Mucosa of stomach (tissue), 1 donor: Measurements from ENCODE around the gene SLC6A2.

Source experiments
- H3K27me3 ChIP-seq: one replicate; pipeline ENCODE4 v1.7.0; 2013; ENCODE audit warnings: mild to moderate bottlenecking, low read length; ENCODE audit not compliant: control insufficient read depth, insufficient read depth
- H3K36me3 ChIP-seq: one replicate; pipeline ENCODE4 v1.7.0; 2013; ENCODE audit warnings: low read length; ENCODE audit not compliant: control insufficient read depth, insufficient read depth
- H3K4me1 ChIP-seq: one replicate; pipeline ENCODE4 v1.7.0; 2013; ENCODE audit warnings: mild to moderate bottlenecking, low read length; ENCODE audit not compliant: control insufficient read depth, insufficient read depth
- H3K4me3 ChIP-seq: one replicate; pipeline ENCODE4 v1.7.0; 2013; ENCODE audit warnings: low read length
- H3K9ac ChIP-seq: one replicate; pipeline ENCODE4 v1.7.0; 2013; ENCODE audit warnings: mild to moderate bottlenecking, low read length, moderate library complexity
- H3K9me3 ChIP-seq: one replicate; pipeline ENCODE4 v1.7.0; 2013; ENCODE audit warnings: mild to moderate bottlenecking, low read length, moderate library complexity; ENCODE audit not compliant: control insufficient read depth
- donor health status: Pancreatic carcinoma.

The SLC6A2 gene

GRCh38 chr16:55653106-55653505 lies 2.7 kb upstream of the SLC6A2 start:
- no peak overlapping the region for H3K9ac ChIP-seq
- peaks cover 41% of the 10 kb centered on the region for H3K27me3 ChIP-seq
- H3K4me1 ChIP-seq, result no peaks in the 10 kb centered on the region
- H3K9me3 ChIP-seq, result no peaks in the 10 kb centered on the region
- H3K36me3 ChIP-seq, result no peaks in the 10 kb centered on the region
- no peak overlapping the region for H3K4me3 ChIP-seq

GRCh38 chr16:55655381-55655896 lies 349 bp upstream of the SLC6A2 start:
- Histone ChIP-seq H3K9ac (no peak overlapping the region), H3K4me1 (no peaks in the 10 kb centered on the region), H3K27me3 (peaks cover 41% of the 10 kb centered on the region), H3K36me3 (no peaks in the 10 kb centered on the region), H3K4me3 (no peak overlapping the region), H3K9me3 (no peaks in the 10 kb centered on the region)

GRCh38 chr16:55656691-55657092 lies 904 bp downstream of the SLC6A2 start:
- Histone ChIP-seq H3K4me3 (no peak overlapping the region), H3K27me3 (peaks cover 41% of the 10 kb centered on the region)

GRCh38 chr16:55657616-55658015 lies 1.8 kb downstream of the SLC6A2 start:
- no peak overlapping the region for H3K9ac ChIP-seq
- no peak overlapping the region for H3K4me3 ChIP-seq
- H3K36me3 ChIP-seq, result no peaks in the 10 kb centered on the region
- H3K4me1 ChIP-seq, result no peaks in the 10 kb centered on the region
- H3K27me3 ChIP-seq, result peaks cover 36% of the 10 kb centered on the region
- no peaks in the 10 kb centered on the region for H3K9me3 ChIP-seq

More at GRCh38 chr16:55656691-55657092, 904 bp downstream of the SLC6A2 start:
- no peaks in the 10 kb centered on the region for H3K4me1 ChIP-seq
- no peaks in the 10 kb centered on the region for H3K9me3 ChIP-seq
- H3K9ac ChIP-seq, result no peak overlapping the region
- H3K36me3 ChIP-seq, result no peaks in the 10 kb centered on the region

GRCh38 chr16:55658898-55659420 lies 3.2 kb downstream of the SLC6A2 start:
- peaks cover 36% of the 10 kb centered on the region for H3K27me3 ChIP-seq
- H3K4me3 ChIP-seq, result no peak overlapping the region
- H3K9me3 ChIP-seq, result no peaks in the 10 kb centered on the region
- H3K4me1 ChIP-seq, result no peaks in the 10 kb centered on the region
- no peak overlapping the region for H3K9ac ChIP-seq
- H3K36me3 ChIP-seq, result no peaks in the 10 kb centered on the region

- Histone ChIP-seq H3K4me3 (no peak overlapping the region), H3K9me3 (no peaks in the 10 kb centered on the region), H3K4me1 (no peaks in the 10 kb centered on the region), H3K9ac (no peak overlapping the region), H3K36me3 (no peaks in the 10 kb centered on the region), H3K27me3 (peaks cover 26% of the 10 kb centered on the region)
These were observed 4.2 kb downstream of the SLC6A2 start for GRCh38 chr16:55660026-55660425.

GRCh38 chr16:55660828-55661227 lies 5.0 kb downstream of the SLC6A2 start:
- H3K4me1 ChIP-seq, result no peaks in the 10 kb centered on the region
- no peaks in the 10 kb centered on the region for H3K36me3 ChIP-seq
- no peaks in the 10 kb centered on the region for H3K9me3 ChIP-seq
- no peak overlapping the region for H3K9ac ChIP-seq
- no peak overlapping the region for H3K4me3 ChIP-seq
- H3K27me3 ChIP-seq, result peaks cover 18% of the 10 kb centered on the region

GRCh38 chr16:55661941-55662643 lies 6.3 kb downstream of the SLC6A2 start:
- Histone ChIP-seq H3K4me3 (no peak overlapping the region), H3K36me3 (no peaks in the 10 kb centered on the region), H3K9me3 (no peaks in the 10 kb centered on the region), H3K4me1 (no peaks in the 10 kb centered on the region), H3K9ac (no peak overlapping the region), H3K27me3 (peaks cover 6% of the 10 kb centered on the region)

GRCh38 chr16:55662644-55663031 lies 6.8 kb downstream of the SLC6A2 start:
- Histone ChIP-seq H3K4me1 (no peaks in the 10 kb centered on the region), H3K4me3 (no peak overlapping the region), H3K9ac (no peak overlapping the region), H3K36me3 (no peaks in the 10 kb centered on the region), H3K9me3 (no peaks in the 10 kb centered on the region), H3K27me3 (peaks cover under 1% of the 10 kb centered on the region)

GRCh38 chr16:55663225-55663624 lies 7.4 kb downstream of the SLC6A2 start:
- Histone ChIP-seq H3K27me3 (no peaks in the 10 kb centered on the region), H3K4me1 (no peaks in the 10 kb centered on the region), H3K4me3 (no peak overlapping the region), H3K9me3 (no peaks in the 10 kb centered on the region), H3K36me3 (no peaks in the 10 kb centered on the region), H3K9ac (no peak overlapping the region)

- no peaks in the 10 kb centered on the region for H3K4me1 ChIP-seq
- no peak overlapping the region for H3K9ac ChIP-seq
- no peaks in the 10 kb centered on the region for H3K9me3 ChIP-seq
- no peaks in the 10 kb centered on the region for H3K36me3 ChIP-seq
- H3K27me3 ChIP-seq, result no peaks in the 10 kb centered on the region
- H3K4me3 ChIP-seq, result no peak overlapping the region
These were observed 8.2 kb downstream of the SLC6A2 start for GRCh38 chr16:55663765-55664677.
